GM18907 (cell line): Measurements from ENCODE around the gene CCNB1IP1.
"Not testable (repeated sequence)": the region's sequence is repeated elsewhere in the genome, so short reads cannot be mapped to it uniquely, and the experiment has no call there.

ENCODE experiments used
- ATAC-seq: cut with Tn5 transposase; IDR thresholded peaks from one replicate; pipeline ENCODE4 v1.9.1; 2021; ENCODE audit warnings: mild to moderate bottlenecking, moderate library complexity; ENCODE audit not compliant: unreplicated experiment

CCNB1IP1 gene

GRCh38 chr14:20332788-20333493 lies at the start of gene CCNB1IP1:
Gene CCNB1IP1 (minus strand): TSS chr14:20333279. CDS start chr14:20316523, 16,756 bp downstream.
- peak; percentile 98 for ATAC-seq

GRCh38 chr14:20382526-20382925 lies 49.4 kb upstream of the CCNB1IP1 start:
- ATAC-seq, result no peak

GRCh38 chr14:20381341-20381740 lies 48.3 kb upstream of the CCNB1IP1 start:
- no peak for ATAC-seq

GRCh38 chr14:20380681-20381080 lies 47.6 kb upstream of the CCNB1IP1 start:
- no peak for ATAC-seq

- no peak for ATAC-seq
Observed at GRCh38 chr14:20379743-20380142, 46.7 kb upstream of the CCNB1IP1 start.

- no peak for ATAC-seq
Observed at GRCh38 chr14:20377171-20377570, 44.1 kb upstream of the CCNB1IP1 start.

- ATAC-seq, result no peak
Observed at GRCh38 chr14:20376071-20376588, 43.1 kb upstream of the CCNB1IP1 start.

GRCh38 chr14:20375471-20375870 lies 42.4 kb upstream of the CCNB1IP1 start:
- no peak for ATAC-seq

GRCh38 chr14:20372796-20373195 lies 39.7 kb upstream of the CCNB1IP1 start:
- no peak for ATAC-seq

GRCh38 chr14:20365928-20366327 lies 32.8 kb upstream of the CCNB1IP1 start:
- ATAC-seq, result no peak

- ATAC-seq, result not testable (repeated sequence)
Observed at GRCh38 chr14:20358474-20358873, 25.4 kb upstream of the CCNB1IP1 start.

- ATAC-seq, result no peak
Observed at GRCh38 chr14:20356422-20356821, 23.3 kb upstream of the CCNB1IP1 start.

- no peak for ATAC-seq
Observed at GRCh38 chr14:20350860-20351259, 17.8 kb upstream of the CCNB1IP1 start.

GRCh38 chr14:20350282-20350681 lies 17.2 kb upstream of the CCNB1IP1 start:
- no peak for ATAC-seq

GRCh38 chr14:20347747-20348146 lies 14.7 kb upstream of the CCNB1IP1 start:
- ATAC-seq, result no peak

- ATAC-seq, result no peak
Observed at GRCh38 chr14:20346713-20347112, 13.6 kb upstream of the CCNB1IP1 start.

GRCh38 chr14:20345366-20345765 lies 12.3 kb upstream of the CCNB1IP1 start:
- ATAC-seq, result no peak

GRCh38 chr14:20343862-20344220 lies 10.8 kb upstream of the CCNB1IP1 start:
- no peak for ATAC-seq

GRCh38 chr14:20343092-20343861 lies 10.2 kb upstream of the CCNB1IP1 start, which contains the start of gene PARP2:
Gene PARP2 (plus strand): TSS chr14:20343635. CDS start chr14:20343642, 7 bp downstream.
- ATAC-seq, result peak; percentile 95

- no peak for ATAC-seq
Observed at GRCh38 chr14:20341646-20342045, 8.6 kb upstream of the CCNB1IP1 start.

- not testable (repeated sequence) for ATAC-seq
Observed at GRCh38 chr14:20341032-20341431, 8.0 kb upstream of the CCNB1IP1 start.

GRCh38 chr14:20334017-20334416 lies 938 bp upstream of the CCNB1IP1 start:
- ATAC-seq, result no peak
